Measurements from ENCODE around the gene MYO3A.

- no peak for TF ChIP-seq POLR2A (IDR thresholded peaks at IDR 0.05; ENCODE audit: low read depth)
- TF ChIP-seq CTCF (IDR thresholded peaks at IDR 0.05): no peak
- no peak for TF ChIP-seq POLR2AphosphoS5 (IDR thresholded peaks at IDR 0.05)
- no peak for TF ChIP-seq EP300 (IDR thresholded peaks at IDR 0.05)
Measured at GRCh38 chr10:26227786-26228185, 293.8 kb downstream of the MYO3A start.

Data from esophagus muscularis mucosa (tissue), 4 donors.